HG02943 (cell line): ENCODE measurements around the gene WWOX.

Source experiments
- ATAC-seq: cut with Tn5 transposase; IDR thresholded peaks from one replicate; pipeline ENCODE4 v1.9.1; 2021; ENCODE audit warnings: mild to moderate bottlenecking, low read depth, moderate library complexity; ENCODE audit not compliant: unreplicated experiment

Gene WWOX

DNA sequence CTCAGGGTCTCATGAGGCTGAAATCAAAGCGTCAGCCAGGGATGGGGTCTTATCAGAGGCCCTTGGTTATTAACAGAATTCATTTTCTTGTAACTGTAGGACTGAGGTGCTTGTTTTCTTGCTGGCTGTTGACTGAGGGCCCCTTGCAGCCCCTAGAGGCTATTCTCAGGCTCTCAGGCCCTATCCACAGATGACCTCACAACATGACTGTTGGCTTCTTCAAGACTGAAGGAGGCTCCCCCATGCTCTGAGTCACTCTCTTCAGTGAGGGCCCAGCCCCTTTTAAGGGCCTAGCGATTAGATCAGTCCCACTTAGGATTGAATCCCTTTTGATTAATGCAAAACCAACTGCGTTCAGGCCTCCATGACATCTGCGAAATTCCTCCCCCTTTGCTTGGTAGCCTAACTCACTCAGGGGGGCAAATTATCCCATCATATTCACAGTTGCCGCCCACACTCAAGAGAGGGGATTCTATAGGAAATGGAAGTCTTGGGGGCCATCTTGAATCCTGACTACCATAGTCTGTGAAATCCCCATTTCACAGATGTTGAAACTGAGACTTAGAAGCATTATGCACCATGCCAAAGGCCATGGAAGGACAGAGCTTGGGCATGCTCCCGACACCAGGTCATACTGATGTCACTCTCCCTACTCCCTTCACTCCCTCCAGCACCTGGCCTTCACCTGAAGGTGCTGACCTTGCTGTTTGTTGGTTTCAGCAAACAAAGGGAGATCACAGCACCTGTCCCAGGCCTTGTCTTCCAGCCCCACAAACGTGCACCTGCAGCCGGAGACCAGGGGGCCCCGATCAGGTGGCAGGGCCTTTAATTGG, 908.8 kb downstream of the WWOX start:
- ATAC-seq: no peak

DNA sequence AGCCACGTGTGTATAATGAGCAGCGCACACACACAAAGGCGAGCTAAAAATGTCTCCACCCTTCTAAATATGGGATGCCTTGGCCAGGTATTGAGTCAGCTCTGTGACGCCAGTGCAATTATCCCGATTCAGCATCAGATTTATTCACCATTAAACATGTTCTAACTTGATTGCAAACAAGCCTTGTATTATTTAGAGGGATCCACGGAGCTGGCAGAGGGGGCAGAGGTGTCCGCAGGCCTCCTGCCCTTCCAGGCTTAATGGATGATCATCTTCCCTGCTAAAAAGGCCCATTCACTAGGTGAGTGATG, 909.4 kb downstream of the WWOX start:
- ATAC-seq: no peak

DNA sequence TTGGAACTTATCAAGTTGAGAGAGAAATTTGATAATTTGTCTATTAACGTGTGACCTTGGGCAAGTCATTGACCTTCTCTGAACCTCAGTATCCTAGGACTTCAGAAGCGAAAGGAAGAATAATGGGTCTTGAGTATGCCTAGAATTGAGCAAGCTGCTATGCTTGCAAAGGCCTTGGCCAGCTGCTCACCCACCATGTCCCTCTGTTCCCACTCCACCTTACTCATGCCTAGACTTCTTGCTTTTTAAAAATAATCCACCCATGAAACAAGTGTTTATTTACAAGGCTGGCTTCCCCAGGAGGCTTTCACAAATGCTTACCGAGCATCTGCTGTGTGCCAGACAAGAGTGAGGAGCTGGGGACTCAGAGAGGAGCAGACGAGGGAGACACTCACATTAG, 910.4 kb downstream of the WWOX start:
- ATAC-seq: no peak

DNA sequence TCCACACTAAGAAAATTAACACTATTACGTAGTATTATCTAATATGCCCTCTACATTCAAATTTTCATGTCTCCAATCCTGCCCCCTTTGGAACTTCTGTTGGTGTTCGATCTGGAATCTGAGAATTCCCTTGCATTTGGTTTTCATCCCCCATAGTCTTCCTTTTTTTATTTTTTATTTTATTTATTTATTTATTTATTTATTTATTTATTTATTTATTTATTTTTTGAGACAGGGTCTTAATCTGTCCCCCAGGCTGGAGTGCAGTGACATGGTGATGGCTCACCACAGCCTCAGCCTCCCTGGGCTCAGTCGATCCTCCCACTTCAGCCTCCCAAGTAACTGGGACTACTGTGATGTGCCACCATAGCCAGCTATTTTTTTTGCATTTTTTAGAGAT, 911.8 kb downstream of the WWOX start:
- no peak for ATAC-seq

DNA sequence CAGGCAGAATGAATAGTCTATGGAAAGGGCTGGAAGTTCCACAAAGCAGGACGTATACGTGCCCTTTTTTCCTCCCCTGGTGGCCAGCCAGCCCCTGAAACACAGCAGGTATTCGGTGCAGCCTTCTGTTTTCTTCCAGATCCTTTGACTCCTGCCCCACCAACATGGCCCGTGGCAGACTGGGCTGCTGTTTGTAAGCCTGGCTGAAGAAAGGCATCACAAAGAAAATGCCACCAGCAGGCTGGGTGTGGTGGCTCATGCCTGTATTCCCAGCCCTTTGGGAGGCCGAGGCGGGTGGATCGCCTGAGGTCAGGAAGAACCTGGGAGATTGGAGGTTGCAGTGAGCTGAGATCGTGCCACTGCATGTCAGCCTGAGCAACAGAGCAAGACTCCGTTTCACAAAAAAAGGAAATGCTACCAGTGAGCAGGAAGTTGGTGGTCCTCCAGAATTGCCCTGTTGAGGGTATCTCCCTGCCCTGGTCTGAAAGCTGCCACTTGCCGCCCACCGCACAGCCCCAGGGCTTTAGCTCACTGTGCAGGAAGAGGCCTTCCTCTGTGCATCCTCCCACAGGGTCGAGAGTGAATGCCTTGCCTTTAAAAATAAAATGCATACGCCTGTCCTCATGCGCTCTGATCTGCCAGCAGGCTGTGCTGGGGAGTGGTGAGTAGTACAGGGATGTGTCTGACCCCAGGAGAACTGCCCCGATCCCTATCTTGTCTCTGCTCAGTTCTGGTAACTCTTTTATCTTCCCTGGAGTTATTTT, 913.4 kb downstream of the WWOX start:
- ATAC-seq: no peak

DNA sequence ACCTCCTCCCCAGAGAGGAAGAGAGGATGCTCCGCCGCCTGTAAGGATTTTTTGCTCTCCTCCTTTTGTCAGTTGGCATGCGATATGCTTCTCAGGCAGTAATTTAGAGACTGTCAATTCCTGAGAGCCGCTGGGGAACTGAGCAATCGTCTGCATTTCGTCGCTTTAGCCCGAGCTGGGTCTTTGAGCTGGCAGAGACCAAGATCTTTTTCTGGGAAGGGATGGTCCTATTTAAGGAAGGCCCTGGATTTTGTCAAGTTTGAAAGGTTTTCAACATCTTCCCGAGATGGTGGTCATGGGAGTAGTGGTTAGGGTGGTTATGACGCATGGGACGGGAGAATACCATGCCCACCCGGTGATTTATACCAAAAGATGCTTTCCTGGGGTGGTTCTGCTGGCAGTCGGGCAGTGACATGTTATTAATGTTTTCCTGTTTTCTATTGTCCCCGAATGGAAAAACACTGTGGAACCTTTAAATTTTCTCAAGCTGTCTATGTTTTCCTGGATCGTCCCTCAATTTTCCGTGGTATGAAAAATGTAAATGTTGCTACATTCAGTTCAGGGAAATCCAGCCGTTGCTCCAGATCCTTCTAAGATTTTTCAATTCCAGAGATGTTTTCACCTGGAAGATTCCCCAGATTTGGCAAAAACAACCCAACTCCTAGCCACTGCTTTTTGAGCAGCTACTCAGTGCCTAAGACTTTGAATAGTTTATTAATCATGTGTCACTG, 914.6 kb downstream of the WWOX start:
- ATAC-seq: no peak

DNA sequence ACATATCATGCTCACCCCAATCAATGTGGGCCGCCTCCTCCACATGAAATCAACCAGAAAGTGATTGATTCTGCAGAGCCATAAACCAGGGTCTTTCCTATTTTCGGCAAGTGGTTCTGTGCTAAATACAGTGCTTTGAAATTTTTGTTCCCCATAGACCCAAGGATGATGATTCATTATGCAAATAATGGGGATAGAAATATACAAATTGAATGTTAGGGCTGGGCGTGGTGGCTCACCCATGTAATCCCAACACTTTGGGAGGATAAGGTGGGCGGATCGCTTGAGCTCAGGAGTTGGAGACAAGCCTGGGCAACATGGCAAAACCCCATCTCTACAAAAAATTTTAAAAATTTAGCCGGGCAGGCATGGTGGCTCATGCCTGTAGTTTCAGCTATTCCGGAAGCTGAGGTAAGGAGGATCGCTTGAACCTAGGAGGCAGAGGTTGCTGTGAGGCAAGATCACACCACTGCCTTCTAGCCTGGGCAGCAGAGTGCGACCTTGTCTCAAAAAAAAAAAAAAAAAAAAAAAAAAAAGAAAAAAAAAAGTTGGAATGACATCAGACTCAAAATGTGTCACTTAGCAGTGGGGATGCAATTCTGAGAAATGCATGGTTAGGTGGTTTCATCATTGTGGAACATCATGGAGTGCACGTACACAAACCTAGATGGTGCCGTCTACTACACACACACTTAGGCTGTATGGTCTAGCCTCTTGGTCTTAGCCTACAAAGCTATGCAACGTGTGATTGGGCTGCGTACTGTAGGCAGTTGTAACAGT, 919.4 kb downstream of the WWOX start:
- no peak for ATAC-seq

DNA sequence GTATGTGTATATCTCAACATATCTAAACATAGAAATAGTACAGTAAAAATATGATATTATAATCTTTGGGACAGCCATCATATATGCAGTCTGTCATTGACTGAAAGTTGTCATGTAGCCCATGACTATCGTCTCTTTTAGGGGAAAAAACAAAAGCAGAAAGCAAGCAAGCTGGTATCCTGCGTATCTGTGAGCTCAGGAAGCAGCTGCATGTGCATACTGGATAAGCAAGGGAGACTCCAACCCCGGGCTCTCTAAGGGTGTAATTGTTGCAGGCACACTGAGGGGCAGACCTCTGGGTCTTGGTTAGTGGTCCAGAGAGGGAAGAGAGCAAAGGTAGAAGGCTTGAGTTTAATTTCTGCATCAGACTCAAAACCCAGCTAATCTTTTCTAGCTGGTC, 920.0 kb downstream of the WWOX start:
- no peak for ATAC-seq

DNA sequence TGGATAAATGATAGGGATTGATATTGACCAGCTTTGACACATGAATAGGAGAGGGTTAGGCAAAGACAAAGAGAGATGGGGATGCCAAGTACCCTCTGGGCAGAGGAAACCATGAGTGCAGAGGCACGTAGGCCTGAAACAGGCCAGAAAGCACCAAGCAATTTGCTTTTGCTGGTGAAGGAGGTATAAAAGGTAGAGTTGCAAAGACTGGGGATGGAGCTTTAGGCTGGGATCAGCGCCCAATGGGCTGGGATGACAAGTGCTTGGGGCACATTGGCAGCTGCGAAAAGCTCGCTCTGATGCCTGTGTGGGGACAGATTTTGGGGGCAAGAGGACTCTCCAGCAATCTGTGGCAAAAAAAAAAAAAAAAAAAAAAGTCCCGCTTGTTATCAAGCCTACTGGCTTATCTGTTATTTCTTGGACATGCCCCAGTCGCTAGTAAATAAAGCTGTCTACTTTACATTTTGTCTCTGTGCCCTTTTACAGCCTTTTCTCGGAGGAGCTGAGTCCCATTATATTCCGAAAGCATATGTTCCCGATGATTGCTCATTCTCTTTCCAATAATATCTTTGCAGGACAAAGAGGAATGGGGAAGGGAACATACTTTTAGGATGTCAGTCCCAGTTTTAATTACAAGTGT, 922.7 kb downstream of the WWOX start:
- no peak for ATAC-seq

DNA sequence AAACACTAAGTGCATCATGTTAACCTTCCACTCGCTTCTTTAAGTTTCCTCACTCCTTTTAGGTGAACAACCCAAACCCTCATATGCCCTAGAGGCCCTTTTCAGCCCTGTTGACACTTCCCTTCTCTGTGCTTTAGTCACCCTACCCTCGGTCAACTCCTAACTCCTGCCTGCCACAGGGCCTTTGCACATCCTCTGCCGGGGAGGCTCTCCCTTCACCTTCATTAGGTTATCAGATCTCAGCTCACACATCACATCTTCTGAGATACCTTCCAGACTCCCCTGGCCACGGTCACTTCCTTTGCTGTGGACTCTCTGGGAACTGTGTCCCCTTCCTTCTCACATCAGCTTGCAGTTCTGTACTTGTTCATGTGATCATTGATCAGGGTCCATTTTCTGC, 926.7 kb downstream of the WWOX start:
- ATAC-seq: no peak

DNA sequence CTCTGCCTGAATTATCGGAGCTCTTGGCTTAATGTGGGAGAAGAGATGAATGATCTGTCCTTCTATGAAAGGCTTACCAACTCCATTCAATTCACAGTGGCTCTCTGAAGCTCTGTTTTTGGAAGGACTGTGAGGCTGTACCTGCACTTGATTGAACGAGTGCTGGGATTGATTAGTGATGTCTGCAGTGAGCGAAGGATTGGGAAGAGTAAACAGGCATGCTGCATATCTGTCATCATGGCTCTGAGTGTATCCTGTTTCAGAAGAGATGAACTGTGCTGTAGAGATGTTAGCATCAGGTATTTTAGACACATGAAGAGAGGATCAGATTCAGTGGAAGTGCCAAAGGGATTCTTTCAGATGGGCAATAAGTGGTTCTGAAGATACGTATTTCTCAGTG, 937.1 kb downstream of the WWOX start:
- no peak for ATAC-seq

DNA sequence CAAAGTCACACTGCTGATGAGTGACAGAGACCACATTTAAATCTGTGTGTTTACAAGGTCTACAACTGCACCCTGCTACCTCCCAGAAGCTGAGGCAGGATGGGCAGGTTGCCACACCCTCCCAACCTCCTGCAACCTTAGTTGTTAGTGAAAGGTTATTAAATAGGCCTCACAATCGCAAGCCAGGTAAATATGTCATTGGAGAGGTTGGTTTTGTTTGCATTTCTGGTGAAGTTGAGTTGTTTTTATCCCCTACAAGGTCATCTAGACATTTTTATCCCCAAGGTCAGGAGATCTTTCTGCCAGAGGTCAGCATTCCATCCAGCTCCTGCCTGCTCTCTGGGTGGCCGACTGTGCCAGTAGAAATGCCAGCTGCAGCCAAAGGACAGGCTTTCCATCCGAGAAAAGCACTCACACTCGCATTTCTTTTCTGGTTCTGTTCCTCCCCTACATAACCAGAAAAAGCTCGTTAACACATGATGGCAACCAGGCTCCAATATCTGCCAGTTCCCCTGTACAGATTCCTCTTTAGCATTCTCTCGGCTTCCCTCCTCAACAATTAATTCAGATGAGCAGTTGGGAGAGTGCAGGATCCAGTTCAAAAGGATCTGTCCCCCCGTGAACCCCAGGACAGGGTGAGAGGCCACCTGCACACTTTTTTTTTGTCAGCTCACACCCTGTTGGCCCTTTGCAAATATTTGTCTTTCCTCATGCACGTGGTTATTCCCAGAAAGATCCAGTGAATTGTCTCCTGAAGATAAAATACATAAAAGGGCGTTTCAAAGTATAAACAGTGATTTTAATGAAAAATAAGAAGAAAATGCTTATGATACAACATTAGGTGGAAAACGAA, 938.3 kb downstream of the WWOX start:
- no peak for ATAC-seq

DNA sequence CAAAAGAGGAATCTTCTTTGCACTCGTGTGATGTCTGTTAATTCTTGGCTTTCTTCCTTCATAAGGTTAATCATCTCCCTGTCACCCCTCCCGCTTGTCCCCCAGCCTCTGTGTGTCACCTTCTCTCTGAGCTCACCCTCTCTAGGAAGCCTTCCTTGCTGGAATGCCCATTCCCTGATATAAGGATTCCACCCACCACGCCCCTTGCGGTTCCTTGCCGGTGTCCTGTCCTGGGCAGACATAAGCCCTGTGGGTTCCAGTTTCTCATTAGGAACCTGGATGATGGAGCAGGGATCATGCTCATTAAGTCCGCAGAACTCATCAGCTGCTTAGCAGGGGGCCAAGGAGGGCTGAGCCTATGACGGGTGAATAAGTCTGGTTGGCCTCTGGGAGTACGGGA, 941.8 kb downstream of the WWOX start:
- no peak for ATAC-seq

DNA sequence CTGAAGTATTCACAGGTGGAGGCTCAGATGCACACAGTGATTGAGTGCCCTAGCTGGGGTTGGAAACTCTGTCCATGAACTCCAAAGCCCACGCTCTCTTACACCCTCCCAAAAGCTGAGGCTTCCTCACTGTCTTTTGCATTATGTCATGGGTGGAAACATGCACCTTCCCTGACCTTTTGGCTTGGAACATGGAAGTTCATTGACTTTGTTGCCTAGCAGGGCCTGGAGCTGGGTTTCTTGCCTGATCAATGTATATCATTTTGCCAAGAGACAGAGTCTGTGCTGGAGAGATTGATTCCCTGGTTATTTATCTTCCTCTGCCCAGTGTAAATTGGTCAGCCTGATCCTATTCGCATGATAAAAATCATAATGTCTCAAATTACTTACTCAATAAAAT, 942.7 kb downstream of the WWOX start:
- ATAC-seq: no peak

DNA sequence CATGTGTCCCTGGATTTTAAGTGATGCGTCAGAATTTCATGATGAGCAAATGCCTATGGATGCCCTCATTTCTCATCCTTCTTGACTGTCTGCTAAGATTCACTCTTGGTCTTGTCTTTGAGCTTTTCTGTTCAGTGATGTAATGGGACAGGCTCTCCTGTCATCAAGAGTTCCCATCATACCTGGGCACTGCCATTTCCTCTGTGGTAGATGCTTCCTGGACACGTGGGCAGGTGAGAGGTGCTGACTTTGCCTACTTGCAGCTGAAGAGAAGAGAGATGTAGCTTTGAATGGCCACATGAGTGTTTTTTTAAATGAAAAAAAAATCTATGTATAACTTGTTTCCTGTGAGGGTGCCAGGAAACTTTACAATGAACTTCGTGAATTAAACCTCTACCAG, 943.4 kb downstream of the WWOX start:
- no peak for ATAC-seq

DNA sequence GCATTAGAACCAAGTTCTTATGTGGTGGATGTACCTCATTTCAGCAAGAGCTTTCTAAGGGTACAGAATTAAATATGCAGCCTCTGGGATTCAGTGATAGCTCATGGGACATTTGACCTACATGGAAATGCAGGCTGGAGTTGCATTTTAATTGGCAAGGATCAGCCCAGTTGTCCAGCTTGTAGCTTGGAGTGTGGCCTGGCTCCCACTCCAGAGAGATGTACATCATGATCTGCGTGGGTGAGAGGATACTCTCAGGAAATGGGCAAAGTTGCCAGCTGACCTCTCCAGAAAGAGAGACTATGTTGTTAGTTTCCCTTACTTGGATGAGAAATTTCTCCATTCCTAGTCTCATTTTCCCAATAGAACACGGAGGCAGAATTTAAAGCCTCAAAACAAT, 945.7 kb downstream of the WWOX start:
- ATAC-seq: no peak

DNA sequence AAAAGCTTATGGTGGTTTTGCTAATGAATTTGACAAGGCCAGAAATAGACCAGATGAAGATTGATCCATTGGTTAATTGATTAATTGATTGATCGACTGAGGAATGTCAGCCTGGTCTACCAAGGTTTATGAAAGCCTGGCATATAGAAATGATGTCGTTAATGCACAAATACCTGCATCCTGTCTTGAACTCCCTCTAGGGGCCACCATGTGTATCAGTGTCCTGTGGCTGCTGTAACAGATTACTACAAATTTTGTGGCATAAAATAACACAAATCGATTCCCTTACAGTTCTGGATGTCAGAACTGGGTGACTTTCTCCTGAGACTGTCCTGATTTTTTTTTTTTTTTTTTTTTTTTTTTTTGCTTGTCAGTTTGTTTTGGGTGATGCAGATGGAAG, 947.9 kb downstream of the WWOX start:
- no peak for ATAC-seq

DNA sequence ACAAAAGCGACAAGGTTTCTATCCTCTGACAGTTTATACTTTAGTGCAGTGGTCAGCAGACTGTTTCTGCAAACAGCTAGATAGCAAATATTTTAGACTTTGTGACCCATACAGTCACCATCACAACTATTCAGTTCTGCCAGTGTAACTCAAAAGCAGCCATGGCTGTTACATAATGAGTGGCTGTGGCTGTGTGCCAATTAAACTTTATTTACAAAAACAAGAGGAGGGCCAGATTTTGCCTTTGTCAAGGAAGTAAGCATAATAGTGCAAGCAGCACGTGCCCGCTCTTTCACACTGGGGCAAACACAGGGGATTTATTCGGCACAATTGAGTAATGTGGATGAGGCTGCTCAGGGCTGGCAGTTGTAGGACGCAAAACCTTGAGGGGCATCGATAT, 949.6 kb downstream of the WWOX start:
- no peak for ATAC-seq

DNA sequence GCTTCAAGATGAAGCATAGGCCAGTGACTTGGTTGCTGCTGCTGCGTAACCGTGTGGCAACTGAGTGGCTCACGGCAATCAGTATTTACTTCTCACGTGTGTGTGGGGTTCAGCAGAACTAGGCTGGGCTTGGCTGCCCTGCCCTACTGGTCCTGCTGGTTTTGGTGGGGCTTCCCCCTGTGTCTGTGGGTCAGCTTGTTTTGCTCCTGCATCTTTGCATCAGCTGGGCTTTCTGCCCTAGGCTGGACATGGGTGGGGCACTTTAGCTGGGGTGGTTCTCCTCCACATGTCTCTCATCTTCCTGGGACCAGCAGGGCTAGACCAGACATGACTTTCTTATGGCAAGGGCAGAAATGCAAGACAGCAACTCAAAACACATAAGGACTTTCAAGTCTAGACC, 950.6 kb downstream of the WWOX start:
- no peak for ATAC-seq
